Measurements from ENCODE around the gene TGFBR3.

TGFBR3 gene

DNA sequence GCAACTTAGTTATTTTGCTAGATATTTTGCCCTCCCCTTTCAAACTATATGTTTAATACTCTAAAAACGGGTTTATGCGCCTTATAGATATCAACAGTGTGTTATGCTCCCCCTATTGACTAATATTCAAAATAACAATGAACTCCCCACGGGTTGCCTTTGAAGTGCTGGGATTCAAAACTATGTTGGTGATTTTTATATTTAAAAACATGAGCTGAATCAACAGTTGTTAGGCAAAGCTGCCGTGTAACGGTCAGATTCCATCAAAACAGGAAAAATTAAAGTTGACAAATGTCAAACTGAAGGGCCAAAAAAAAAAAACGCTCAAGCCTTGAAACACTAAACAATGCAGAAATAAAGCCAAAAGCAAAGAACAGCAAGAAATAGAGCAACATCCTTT is 2.5 kb downstream of the TGFBR3 start:
- Histone ChIP-seq H3K36me3 (no peaks in the 10 kb centered on the region), H3K4me1 (ENCODE audit: control insufficient read depth in 1 of 2, insufficient read depth in 1 of 2, low read depth in 1 of 2, low read length in 1 of 2) (peaks cover 17 to 22% of the 10 kb centered on the region in 2 experiments), H3K4me3 (ENCODE audit: low read depth in 1 of 2, low read length in 1 of 2) (no peak overlapping the region), H3K27me3 (peaks cover 80% of the 10 kb centered on the region), H3K9me3 (no peaks in the 10 kb centered on the region), H3K27ac (no peak overlapping the region)
- TF ChIP-seq, protein P1, sequence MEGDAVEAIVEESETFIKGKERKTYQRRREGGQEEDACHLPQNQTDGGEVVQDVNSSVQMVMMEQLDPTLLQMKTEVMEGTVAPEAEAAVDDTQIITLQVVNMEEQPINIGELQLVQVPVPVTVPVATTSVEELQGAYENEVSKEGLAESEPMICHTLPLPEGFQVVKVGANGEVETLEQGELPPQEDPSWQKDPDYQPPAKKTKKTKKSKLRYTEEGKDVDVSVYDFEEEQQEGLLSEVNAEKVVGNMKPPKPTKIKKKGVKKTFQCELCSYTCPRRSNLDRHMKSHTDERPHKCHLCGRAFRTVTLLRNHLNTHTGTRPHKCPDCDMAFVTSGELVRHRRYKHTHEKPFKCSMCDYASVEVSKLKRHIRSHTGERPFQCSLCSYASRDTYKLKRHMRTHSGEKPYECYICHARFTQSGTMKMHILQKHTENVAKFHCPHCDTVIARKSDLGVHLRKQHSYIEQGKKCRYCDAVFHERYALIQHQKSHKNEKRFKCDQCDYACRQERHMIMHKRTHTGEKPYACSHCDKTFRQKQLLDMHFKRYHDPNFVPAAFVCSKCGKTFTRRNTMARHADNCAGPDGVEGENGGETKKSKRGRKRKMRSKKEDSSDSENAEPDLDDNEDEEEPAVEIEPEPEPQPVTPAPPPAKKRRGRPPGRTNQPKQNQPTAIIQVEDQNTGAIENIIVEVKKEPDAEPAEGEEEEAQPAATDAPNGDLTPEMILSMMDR (IDR thresholded peaks at IDR 0.05), result no peak

GRCh38 chr1:91881280-91881679 is 4.7 kb downstream of the TGFBR3 start:
- Histone ChIP-seq H3K36me3 (no peaks in the 10 kb centered on the region), H3K4me1 (ENCODE audit: control insufficient read depth in 1 of 2, insufficient read depth in 1 of 2, low read depth in 1 of 2, low read length in 1 of 2) (peaks cover 15 to 18% of the 10 kb centered on the region in 2 experiments), H3K27me3 (peaks cover 76% of the 10 kb centered on the region), H3K27ac (no peak overlapping the region), H3K9me3 (no peaks in the 10 kb centered on the region), H3K4me3 (ENCODE audit: low read depth in 1 of 2, low read length in 1 of 2) (no peak overlapping the region)
- TF ChIP-seq, protein P1 (IDR thresholded peaks at IDR 0.05), result no peak

DNA sequence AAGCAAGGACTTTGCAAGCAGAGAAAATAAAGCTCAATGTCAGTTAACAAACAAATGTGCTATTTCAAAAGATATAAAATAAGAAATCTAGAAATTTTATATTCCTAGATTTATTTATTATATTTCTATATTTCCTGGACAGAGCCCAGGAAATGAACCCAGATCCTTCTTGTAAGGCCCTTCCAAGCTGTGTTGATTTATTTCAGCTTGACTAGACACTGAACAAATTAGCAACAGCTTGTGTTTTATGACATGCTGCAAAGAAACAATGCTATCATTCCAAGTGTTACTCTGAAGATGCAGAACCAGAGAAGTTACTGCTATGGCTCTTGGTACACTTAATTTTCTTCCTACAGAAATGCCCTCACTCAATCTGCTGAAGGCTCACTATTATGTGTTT is 6.2 kb downstream of the TGFBR3 start:
- Histone ChIP-seq H3K27me3 (peaks cover 70% of the 10 kb centered on the region), H3K9me3 (no peaks in the 10 kb centered on the region), H3K4me1 (ENCODE audit: control insufficient read depth in 1 of 2, insufficient read depth in 1 of 2, low read depth in 1 of 2, low read length in 1 of 2) (peaks cover 0 to 2% of the 10 kb centered on the region in 2 experiments), H3K36me3 (no peaks in the 10 kb centered on the region), H3K27ac (no peak overlapping the region), H3K4me3 (ENCODE audit: low read depth in 1 of 2, low read length in 1 of 2) (no peak overlapping the region)
- TF ChIP-seq, protein P1 (IDR thresholded peaks at IDR 0.05), result no peak

DNA sequence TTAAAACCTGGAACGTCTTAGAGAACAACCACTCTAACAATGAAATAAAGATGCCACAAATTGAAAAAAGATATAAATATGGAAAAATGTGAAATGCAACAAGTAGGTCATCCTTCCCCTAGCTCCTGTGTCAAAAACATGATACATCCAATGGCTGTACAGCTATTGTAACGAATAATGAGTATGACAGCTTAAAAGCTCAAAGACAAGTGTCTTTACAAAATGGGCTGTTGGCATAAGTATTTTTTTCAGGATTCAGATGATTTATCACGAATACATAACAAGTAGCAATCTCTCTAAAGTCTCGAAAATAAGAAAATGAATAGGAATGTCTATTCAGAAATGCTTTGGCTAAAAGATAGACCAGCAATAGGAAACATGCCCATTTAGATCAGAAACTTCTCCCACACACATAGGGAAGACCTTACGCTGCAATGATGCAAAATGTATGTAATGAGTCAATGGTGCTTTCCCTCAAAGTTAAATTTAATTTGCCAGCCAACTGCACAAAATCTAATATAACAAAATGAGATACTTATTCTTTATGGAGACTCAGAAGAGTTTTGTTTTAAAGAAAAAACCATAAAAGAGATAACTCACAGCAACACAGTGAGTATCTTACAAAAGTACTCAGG is 8.3 kb downstream of the TGFBR3 start:
- Histone ChIP-seq H3K4me1 (ENCODE audit: control insufficient read depth in 1 of 2, insufficient read depth in 1 of 2, low read depth in 1 of 2, low read length in 1 of 2) (no peaks in the 10 kb centered on the region), H3K27ac (no peak overlapping the region), H3K27me3 (peaks cover 55% of the 10 kb centered on the region), H3K4me3 (ENCODE audit: low read depth in 1 of 2, low read length in 1 of 2) (no peak overlapping the region), H3K9me3 (no peaks in the 10 kb centered on the region), H3K36me3 (no peaks in the 10 kb centered on the region)
- TF ChIP-seq, protein P1 (IDR thresholded peaks at IDR 0.05), result no peak

DNA sequence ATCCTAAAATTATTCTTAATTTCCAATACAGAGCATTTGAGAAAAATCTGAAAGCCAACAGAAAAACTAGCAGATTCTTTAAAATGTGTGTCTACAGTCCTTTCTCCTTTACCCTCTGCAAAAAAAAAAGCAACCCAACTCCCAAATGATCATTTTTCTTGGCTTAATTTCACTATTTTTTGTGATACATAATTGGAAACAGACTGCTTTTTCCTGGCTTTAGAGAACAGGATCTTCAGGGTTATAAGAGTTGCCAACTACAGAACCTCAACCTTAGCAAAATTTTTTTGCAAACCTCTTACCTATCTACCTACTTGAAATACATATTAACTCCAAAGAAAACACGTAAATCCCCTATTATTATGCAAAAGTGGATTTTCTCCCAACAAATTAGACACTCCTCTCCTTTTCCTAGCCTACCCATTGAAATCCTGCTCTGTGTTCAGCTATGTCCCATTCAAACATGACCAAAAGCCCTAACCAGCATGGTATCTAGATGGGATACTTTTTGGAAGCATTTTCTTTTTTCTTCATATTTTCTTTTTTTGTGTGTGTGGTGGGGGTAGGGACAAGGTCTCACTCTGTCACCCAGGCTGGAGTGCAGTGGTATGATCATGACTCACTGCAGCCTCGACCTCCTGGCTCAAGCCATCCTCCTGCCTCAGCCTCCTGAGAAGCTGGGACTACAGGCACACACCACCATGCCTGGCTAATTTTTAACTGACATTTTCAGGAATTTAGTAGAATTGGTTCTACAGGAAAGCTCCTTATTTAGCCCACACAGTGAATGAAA is 9.0 kb downstream of the TGFBR3 start:
- Histone ChIP-seq H3K27ac (no peak overlapping the region), H3K9me3 (no peaks in the 10 kb centered on the region), H3K4me3 (ENCODE audit: low read depth in 1 of 2, low read length in 1 of 2) (no peak overlapping the region), H3K4me1 (ENCODE audit: control insufficient read depth in 1 of 2, insufficient read depth in 1 of 2, low read depth in 1 of 2, low read length in 1 of 2) (no peaks in the 10 kb centered on the region), H3K27me3 (peaks cover 52% of the 10 kb centered on the region), H3K36me3 (no peaks in the 10 kb centered on the region)
- TF ChIP-seq, protein P1 (IDR thresholded peaks at IDR 0.05), result no peak
